ENCODE data around the gene POLR3A.

The POLR3A gene

GRCh38 chr10:77974396-77975074, 54.8 kb downstream of the POLR3A start:
- no peak for DNase-seq

DNA sequence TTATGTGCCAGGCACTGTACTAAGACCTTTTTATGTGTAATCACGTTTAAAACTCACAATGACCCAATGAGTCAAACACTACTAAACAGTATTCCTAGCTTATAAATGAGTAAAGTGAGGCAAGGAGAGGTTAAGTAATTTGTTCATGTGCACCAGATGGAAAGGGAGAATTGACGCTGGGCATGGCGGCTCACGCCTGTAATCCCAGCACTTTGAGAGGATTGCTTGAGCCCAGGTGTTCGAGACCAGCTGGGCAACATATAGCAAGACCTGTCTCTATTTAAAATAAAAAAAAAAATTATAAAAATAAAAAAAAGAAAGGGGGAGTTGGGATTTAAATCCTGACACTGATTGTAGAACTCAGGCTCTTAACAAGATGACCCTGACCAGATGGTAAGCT, 56.0 kb downstream of the POLR3A start:
- DNase-seq = no peak

GRCh38 chr10:77972148-77972547, 57.2 kb downstream of the POLR3A start:
- DNase-seq = no peak

GRCh38 chr10:77971804-77972144, 57.5 kb downstream of the POLR3A start:
- DNase-seq = no peak

GRCh38 chr10:77970869-77971803, 58.2 kb downstream of the POLR3A start:
- DNase-seq = no peak

GRCh38 chr10:77969114-77969513, 60.2 kb downstream of the POLR3A start:
- no peak for DNase-seq

DNA sequence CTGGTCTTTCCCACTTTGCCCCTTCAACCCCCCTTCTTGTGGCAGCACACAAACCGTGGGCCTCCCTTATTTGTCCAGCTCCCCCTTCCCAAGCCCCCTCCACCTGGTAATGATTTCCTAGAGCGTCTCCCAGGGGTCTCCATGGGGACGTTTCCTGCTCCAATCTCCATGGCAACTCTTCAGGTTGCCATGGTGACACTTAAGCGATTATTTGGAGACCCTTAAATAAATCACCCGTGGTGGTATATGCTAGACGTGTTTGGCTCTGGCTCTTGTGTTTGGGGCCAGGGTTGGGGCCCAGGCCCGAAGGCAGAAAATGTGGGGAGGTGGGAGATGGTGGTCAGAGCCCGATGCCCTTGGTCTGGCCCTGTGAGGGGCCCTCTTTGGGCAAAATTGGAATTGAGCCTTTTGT, 61.7 kb downstream of the POLR3A start:
- no peak for DNase-seq

DNA sequence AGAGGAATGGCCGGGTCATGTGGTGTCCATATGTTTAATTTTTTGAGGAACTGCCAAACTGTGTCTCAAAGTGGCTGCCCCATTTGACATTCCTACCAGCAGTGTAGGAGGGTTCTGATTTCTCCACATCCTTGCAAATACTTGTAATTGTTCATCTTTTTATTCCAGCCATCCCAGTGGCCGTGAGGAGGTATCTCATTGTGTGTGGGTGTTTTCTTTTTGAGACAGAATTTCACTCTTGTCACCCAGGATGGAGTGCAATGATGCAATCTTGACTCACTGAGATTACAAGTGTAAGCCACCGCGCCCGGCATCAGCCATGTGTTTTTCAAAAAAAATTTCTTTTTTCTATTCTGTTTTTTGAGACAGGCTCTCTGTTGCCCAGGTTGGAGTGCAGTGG, 64.0 kb downstream of the POLR3A start:
- no peak for DNase-seq

GRCh38 chr10:77964811-77965210, 64.5 kb downstream of the POLR3A start:
- DNase-seq = no peak

GRCh38 chr10:77963901-77964300, 65.4 kb downstream of the POLR3A start:
- no peak for DNase-seq

DNA sequence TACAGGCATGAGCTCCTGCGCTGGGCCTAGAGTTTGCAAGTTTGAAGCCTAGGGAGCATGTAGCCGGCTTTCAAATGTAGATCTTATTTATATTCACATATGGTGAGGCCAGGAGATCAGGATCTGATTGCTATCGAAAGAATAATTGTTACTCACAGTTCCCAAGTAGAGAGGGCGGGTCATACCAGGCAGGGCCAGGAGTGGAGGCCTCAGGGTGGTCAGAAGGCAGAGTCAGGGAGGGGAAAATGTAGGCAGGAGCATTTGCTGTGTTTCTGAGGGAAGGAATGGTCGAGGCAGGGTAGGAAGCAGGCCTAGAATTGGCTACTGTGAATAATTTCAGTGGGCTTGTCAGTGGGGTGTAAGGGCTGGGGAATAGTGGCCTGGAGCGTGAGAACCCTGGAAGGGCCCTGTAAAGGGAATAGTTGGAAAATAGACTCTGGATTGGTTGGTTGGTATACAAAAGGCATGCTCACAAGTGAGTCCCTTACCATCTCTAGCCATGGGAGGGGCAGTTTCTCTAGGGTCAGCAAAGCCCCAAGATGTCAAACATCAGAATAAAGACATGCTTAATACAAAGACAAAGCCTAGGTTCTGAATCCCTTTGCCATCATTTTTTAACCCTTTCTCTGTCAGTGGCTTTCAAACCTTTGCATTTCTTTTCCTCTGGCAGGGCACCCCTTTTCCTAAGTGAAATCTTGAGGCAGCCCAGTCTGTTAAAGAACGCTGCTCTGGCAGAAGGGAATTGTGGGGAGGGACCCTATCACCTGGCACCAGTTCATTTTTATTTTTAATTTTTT, 66.8 kb downstream of the POLR3A start:
- no peak for DNase-seq

DNA sequence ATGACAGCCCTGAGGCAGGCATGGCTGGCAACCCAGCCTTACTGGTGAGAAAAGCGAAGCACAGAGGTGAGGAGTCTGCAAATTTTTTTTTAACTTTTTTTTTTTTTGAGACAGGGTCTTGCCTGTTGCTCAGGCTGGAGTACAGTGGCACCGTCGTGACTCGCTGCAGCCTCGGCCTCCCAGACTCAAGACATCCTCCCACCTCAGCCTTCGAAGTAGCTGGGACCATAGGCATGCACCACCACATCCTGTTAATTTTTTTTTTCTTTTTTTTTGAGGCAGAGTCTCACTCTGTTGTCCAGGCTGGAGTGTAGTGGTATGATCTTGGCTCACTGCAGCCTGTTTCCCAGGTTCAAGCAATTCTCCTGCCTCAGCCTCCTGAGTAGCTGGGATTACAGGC, 67.6 kb downstream of the POLR3A start:
- DNase-seq = no peak

DNA sequence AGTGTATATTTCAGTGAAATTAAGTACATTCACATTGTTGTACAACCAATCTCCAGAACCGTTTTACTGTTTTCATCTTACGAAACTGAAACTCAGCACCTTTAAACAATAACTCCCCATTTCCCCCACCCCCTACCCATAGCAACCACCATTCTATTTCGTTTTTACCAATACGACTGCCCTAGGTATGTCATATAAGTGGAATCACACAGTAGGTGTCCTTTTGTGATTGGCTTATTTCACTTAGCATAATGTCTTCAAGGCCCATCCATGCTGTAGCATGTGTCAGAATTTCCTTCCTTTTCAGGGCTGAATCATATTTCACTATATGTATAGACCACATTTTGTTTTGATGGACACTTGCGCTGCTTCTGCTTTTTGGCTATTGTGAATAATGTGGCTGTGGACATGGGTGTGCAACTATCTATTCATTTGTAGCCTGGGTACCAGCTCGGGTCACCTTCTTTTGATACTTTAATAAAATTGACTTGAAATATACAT, 68.4 kb downstream of the POLR3A start:
- DNase-seq = no peak

DNA sequence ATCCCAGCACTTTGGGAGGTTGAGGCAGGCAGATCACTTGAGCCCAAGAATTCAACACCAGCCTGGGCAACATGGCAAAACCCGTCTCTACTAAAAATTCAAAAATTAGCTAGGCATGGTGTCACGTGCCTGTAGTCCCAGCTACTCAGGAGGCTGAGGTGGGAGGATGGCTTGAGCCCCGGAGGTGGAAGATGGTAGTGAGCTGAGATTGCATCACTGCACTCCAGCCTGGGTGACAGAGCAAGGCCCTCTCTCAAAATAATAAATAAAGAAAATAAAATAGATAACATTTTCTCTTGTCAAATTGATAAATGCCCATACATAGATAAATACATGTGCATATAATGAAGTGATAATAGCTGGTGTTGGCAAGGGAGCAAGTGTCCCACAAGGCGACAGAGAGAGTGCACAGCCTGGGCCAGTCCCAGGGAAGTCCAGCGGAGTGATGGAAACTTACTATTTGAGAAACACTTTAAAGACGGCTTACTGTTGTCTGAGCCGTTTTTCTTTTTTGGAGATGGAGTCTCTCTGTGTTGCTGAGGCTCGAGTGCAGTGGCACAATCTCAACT, 69.3 kb downstream of the POLR3A start:
- DNase-seq = no peak

DNA sequence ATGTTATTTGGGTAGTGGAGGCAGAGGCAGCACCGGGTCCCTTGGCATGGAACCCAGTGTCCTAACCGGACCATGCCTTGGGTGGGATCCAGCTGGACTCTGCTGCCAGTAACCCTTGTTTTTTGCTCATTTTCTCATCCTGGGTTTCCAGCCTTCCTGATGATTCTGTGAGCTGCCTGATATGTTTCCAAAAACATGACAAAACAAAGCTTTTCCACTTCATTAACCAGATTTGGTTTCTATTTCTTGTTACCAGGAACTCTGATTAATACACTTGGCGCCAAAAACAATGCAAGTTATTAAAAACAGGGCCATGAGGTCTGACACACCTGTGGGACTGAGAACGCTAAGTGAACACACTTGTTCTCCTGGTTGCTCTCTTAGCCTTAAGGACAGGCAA, 69.9 kb downstream of the POLR3A start:
- DNase-seq = no peak

GRCh38 chr10:77955136-77955535, 74.2 kb downstream of the POLR3A start:
- DNase-seq = no peak

GRCh38 chr10:77949167-77949566, 80.1 kb downstream of the POLR3A start:
- DNase-seq = no peak

DNA sequence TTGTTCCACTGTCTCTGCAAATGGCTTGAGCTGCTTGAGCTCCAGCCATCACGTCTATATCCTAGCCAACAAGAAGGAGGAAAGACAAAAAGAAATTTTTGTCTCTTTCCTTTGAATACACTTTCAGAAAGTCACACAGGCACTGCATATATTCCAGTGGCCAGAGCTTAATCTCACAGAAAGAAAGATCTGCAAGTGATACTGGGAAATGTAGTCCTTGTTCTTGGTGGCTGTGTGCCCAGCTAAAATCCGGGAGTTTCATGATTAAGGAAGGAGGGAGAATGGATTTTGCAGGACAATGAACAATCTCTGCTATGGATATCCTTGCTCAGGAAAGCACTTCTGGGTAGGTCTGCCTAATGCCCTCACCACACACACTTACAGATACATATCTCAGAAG, 83.2 kb downstream of the POLR3A start:
- no peak for DNase-seq

DNA sequence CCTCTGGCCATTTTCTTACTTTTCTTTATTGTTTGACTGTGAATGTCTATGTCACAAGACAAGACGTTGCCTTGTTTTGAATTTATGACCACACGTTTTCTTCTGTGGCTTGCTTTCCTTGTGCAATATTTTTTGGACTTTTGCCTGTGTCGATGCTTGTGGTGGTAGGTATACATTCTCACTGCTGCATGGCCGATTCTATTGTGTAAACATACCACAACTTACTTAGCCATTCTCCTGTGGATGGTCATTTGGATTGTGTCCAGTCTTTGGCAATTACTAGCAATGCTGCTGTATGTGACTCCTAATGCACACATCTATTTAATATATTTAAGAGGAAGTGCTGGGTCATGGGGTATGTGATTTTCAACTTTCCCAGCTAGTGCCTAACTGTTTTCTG, 84.8 kb downstream of the POLR3A start:
- no peak for DNase-seq

DNA sequence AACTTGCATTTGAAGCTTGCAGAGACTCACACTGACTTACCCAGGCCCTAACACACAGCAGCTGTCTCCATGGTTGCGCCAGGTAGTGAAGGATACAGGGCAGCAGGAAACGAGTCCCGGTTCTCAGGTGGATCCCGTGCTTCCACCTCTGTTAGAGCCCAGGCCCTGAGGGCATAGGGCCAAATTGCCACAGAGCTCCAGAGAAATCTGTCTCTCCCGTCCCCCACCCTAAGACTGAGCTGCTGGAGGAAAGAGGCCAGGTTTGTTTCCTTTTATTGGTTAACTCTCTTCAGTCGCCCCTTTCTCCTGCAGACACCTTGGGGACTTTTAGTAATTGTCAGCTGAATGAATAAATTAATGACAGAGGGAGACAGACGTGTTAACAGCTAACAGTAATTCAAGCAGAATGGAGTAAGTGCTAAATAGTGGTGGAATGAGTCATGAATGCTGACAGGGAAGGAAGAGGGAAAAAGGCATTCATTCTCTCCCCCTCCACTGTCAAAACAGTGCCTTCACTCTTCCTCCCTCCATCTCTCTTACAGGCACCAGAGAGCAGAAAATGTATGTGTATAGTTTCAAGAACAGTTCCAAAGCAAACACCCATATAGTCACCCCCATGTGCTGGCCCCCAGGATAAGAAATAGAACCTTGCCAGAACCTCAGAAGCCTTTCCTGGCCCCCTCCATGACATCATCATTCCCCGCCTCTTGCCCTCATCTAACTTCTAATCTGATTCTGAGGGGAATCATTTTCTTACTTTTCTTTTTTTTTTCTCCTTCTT, 86.0 kb downstream of the POLR3A start:
- no peak for DNase-seq

GRCh38 chr10:77941790-77942189, 87.5 kb downstream of the POLR3A start:
- no peak for DNase-seq

DNA sequence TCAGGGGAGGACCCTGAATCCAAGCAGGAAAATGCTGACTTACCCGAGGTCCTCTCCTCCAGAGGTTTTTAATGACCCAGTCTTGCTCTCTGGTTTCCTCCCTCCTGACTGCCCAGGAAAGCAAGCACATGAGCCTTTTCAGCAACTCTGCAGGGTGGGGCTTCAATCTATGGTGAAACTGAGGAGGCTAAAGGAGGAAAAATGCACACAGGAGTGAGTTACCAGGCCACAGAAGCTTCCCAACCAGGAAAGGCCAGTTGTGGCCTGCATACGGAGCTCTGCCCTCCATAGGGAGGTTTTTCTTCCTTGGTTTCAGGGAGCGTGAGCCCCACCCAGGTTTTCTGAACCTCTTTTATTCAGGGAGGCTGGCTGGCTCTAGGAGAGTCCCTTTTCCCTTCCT, 88.7 kb downstream of the POLR3A start:
- no peak for DNase-seq
